Caco-2 (cell line): Measurements from ENCODE around the gene COPS9. TPM values are rescaled to one million over a fixed set of nuclear protein-coding genes. Genes with fewer than 3 reads are reported as not detected.

Experiments
- BruUV-seq: library from RNA; stranded (reverse); fragments of 400-500 nt; replicated peaks from 2 replicates; lab custom pipeline; 2021; lab: Mats Ljungman, UMichigan
- CTCF ChIA-PET: fragments of 300-600 bp; sonication (Branson Sonifier 250); formaldehyde crosslinking; loops from one replicate; lab custom pipeline; 2022; ENCODE audit warnings: antibody characterized with exemption; lab: Charles Lee
- POLR2A ChIA-PET: fragments of 300-600 bp; sonication (Branson Sonifier 250); formaldehyde crosslinking; loops from one replicate; lab custom pipeline; 2022; ENCODE audit warnings: antibody characterized with exemption; lab: Charles Lee
- DNase-seq, 2 experiments: peaks; one replicate each; pipeline versions ENCODE4 v3.0.0 to v3.0.0-alpha.2; 2020 to 2022
- H3K27me3 ChIP-seq: replicated peaks from 2 replicates; pipeline ENCODE4 v1.6.0; 2011; ENCODE audit warnings: low read length; ENCODE audit not compliant: control insufficient read depth, insufficient read depth
- H3K36me3 ChIP-seq: 2 replicates; pipeline ENCODE4 v1.5.1; 2011; ENCODE audit warnings: low read length; ENCODE audit not compliant: control insufficient read depth, insufficient read depth
- H3K4me1 ChIP-seq: fragments of 250-450 bp; sonication (Bioruptor Pico); 2 replicates; pipeline ENCODE4 v1.5.1; 2020; ENCODE audit warnings: mild to moderate bottlenecking
- H3K4me3 ChIP-seq: 2 replicates; pipeline ENCODE4 v1.5.1; 2011; ENCODE audit warnings: low read depth, mild to moderate bottlenecking, control low read depth, low read length
- H3K9me3 ChIP-seq: fragments of 250-450 bp; sonication (Bioruptor Pico); 2 replicates; pipeline ENCODE4 v1.5.1; 2020; ENCODE audit warnings: mild to moderate bottlenecking, moderate library complexity
- H3K27ac Mint-ChIP-seq: one replicate; pipeline ENCODE4 v1.8.0; 2022; ENCODE audit warnings: mixed read lengths; ENCODE audit not compliant: unreplicated experiment
- H3K27me3 Mint-ChIP-seq: one replicate; pipeline ENCODE4 v1.8.0; 2022; ENCODE audit warnings: mixed read lengths; ENCODE audit not compliant: insufficient read depth, unreplicated experiment
- H3K36me3 Mint-ChIP-seq: one replicate; pipeline ENCODE4 v1.8.0; 2022; ENCODE audit warnings: mild to moderate bottlenecking, mixed read lengths; ENCODE audit not compliant: insufficient read depth, unreplicated experiment
- H3K4me1 Mint-ChIP-seq: one replicate; pipeline ENCODE4 v1.8.0; 2022; ENCODE audit warnings: low read depth, mixed read lengths; ENCODE audit not compliant: unreplicated experiment
- H3K4me3 Mint-ChIP-seq: one replicate; pipeline ENCODE4 v1.8.0; 2022; ENCODE audit warnings: mild to moderate bottlenecking, moderate library complexity, mixed read lengths; ENCODE audit not compliant: unreplicated experiment
- H3K9me3 Mint-ChIP-seq: one replicate; pipeline ENCODE4 v1.8.0; 2022; ENCODE audit warnings: mixed read lengths; ENCODE audit not compliant: unreplicated experiment
- intact Hi-C: fragments of 100-400 bp; cut with micrococcal nuclease; formaldehyde crosslinking; loops from one replicate; pipeline ENCODE4 v1.10.0; 2022; ENCODE audit not compliant: unreplicated experiment
- total RNA-seq: library from RNA; stranded (reverse); gene quantifications from 2 replicates; pipeline ENCODE4 v1.2.3, GENCODE V29; 2022
- TF ChIP-seq, protein P1 (sequence below), 2 experiments: fragments of 200-600 bp in 1 of 2; IDR thresholded peaks; 1 replicate in 1 of 2; 2 replicates in 1 of 2; pipeline versions ENCODE4 v1.5.1 to v1.8.0; 2011 to 2022; ENCODE audit warnings: antibody characterized with exemption in 1 of 2, control low read depth in 1 of 2, inconsistent platforms in 1 of 2, low read depth in 1 of 2, low read length in 1 of 2, mild to moderate bottlenecking in 1 of 2, moderate library complexity in 1 of 2; ENCODE audit not compliant: insufficient read depth in 1 of 2, severe bottlenecking in 1 of 2, unreplicated experiment in 1 of 2

COPS9 gene
- total RNA-seq, 1 experiment from 2014 or later: 86.3 TPM

GRCh38 chr2:240095556-240096523 lies 40.3 kb downstream of the COPS9 start:
- Mint-ChIP-seq H3K9me3 (peaks cover 16% of the 10 kb centered on the region), H3K27me3 (peaks cover 20% of the 10 kb centered on the region), H3K4me3 (no peak overlapping the region), H3K27ac (no peak overlapping the region), H3K36me3 (no peaks in the 10 kb centered on the region), H3K4me1 (no peaks in the 10 kb centered on the region)
- Histone ChIP-seq H3K4me1 (no peaks in the 10 kb centered on the region), H3K4me3 (no peak overlapping the region), H3K27me3 (no peaks in the 10 kb centered on the region), H3K36me3 (no peaks in the 10 kb centered on the region), H3K9me3 (no peaks in the 10 kb centered on the region; the same call in 1 of the 2 replicates)
- intact Hi-C loops: no loop called here
- ChIA-PET CTCF (no interaction called here), POLR2A (no interaction called here)
- DNase-seq: no peak
- TF ChIP-seq, protein P1, sequence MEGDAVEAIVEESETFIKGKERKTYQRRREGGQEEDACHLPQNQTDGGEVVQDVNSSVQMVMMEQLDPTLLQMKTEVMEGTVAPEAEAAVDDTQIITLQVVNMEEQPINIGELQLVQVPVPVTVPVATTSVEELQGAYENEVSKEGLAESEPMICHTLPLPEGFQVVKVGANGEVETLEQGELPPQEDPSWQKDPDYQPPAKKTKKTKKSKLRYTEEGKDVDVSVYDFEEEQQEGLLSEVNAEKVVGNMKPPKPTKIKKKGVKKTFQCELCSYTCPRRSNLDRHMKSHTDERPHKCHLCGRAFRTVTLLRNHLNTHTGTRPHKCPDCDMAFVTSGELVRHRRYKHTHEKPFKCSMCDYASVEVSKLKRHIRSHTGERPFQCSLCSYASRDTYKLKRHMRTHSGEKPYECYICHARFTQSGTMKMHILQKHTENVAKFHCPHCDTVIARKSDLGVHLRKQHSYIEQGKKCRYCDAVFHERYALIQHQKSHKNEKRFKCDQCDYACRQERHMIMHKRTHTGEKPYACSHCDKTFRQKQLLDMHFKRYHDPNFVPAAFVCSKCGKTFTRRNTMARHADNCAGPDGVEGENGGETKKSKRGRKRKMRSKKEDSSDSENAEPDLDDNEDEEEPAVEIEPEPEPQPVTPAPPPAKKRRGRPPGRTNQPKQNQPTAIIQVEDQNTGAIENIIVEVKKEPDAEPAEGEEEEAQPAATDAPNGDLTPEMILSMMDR (IDR thresholded peaks at IDR 0.05; ENCODE audit: insufficient read depth in 1 of 2, low read depth in 1 of 2, low read length in 1 of 2, severe bottlenecking in 1 of 2, unreplicated experiment in 1 of 2): no peak
- BruUV-seq: no TSS peak

DNA sequence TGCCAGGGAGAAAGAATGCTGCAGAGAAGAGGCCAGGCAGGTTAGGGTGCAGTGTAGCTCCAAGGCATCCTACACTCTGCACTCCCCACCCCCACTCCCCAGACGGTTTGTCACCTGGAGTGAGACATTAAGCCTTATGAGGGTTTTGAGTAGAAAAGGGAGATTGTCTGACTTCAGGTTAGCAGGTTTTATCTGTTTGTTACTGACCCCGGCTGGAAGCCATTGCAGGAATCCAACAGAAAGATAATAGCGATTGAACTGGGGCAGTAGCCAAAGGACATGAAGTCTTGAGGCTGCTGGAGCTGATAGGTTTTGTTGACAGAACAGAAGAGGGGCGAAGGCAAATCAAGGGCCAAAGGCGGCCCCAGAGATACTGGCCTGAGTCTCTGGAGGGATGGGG lies 46.8 kb downstream of the COPS9 start:
- no peak overlapping the region for H3K4me3 Mint-ChIP-seq
- ChIA-PET CTCF (no interaction called here), POLR2A (no interaction called here)
- Histone ChIP-seq H3K4me3 (no peak overlapping the region), H3K27me3 (no peaks in the 10 kb centered on the region), H3K36me3 (no peaks in the 10 kb centered on the region), H3K4me1 (no peaks in the 10 kb centered on the region), H3K9me3 (no peaks in the 10 kb centered on the region; the same call in 1 of the 2 replicates)
- TF ChIP-seq, protein P1 (IDR thresholded peaks at IDR 0.05; ENCODE audit: insufficient read depth in 1 of 2, low read depth in 1 of 2, low read length in 1 of 2, severe bottlenecking in 1 of 2, unreplicated experiment in 1 of 2): no peak
- no peak for DNase-seq
- no TSS peak for BruUV-seq
- H3K9me3 Mint-ChIP-seq: peaks cover 24% of the 10 kb centered on the region
- peaks cover 6% of the 10 kb centered on the region for H3K27me3 Mint-ChIP-seq
- no peaks in the 10 kb centered on the region for H3K4me1 Mint-ChIP-seq
- intact Hi-C loops: no loop called here
- H3K36me3 Mint-ChIP-seq: no peaks in the 10 kb centered on the region
- H3K27ac Mint-ChIP-seq: no peak overlapping the region

- TF ChIP-seq, protein P1 (IDR thresholded peaks at IDR 0.05; ENCODE audit: insufficient read depth in 1 of 2, low read depth in 1 of 2, low read length in 1 of 2, severe bottlenecking in 1 of 2, unreplicated experiment in 1 of 2): no peak
- CTCF ChIA-PET: no interaction called here
- intact Hi-C loops: no loop called here
- Mint-ChIP-seq H3K36me3 (no peaks in the 10 kb centered on the region), H3K9me3 (peaks cover 24% of the 10 kb centered on the region), H3K4me1 (no peaks in the 10 kb centered on the region), H3K4me3 (no peak overlapping the region), H3K27ac (no peak overlapping the region), H3K27me3 (peaks cover 3% of the 10 kb centered on the region)
- Histone ChIP-seq H3K36me3 (no peaks in the 10 kb centered on the region), H3K27me3 (no peaks in the 10 kb centered on the region), H3K9me3 (no peaks in the 10 kb centered on the region), H3K4me1 (no peaks in the 10 kb centered on the region), H3K4me3 (no peak overlapping the region)
- POLR2A ChIA-PET: no interaction called here
- BruUV-seq: no TSS peak
- no peak for DNase-seq
Measured at GRCh38 chr2:240086563-240086962, 49.5 kb downstream of the COPS9 start.

Other genes starting within 250 kb of the COPS9 start
- 103 and 106 TPM in 2 replicates for gene NDUFA10, start 111.0 kb downstream of the COPS9 start, total RNA-seq
- not detected in 2 replicates for gene OR6B2, start 105.9 kb downstream of the COPS9 start, total RNA-seq
- not detected in 2 replicates for gene OR6B3, start 82.8 kb downstream of the COPS9 start, total RNA-seq
- gene OTOS, start 4.4 kb upstream of the COPS9 start, total RNA-seq: not detected in 2 replicates